AG04450 (cell line): ENCODE results near the gene SLX9. TPM values are rescaled to one million over a fixed set of nuclear protein-coding genes. Genes with fewer than 3 reads are reported as not detected.

Experiments used
- CTCF ChIA-PET: fragments of 300-600, 350-600 bp; formaldehyde crosslinking; extraction: SDS; loops from one replicate; lab custom pipeline; 2022; ENCODE audit warnings: antibody characterized with exemption, inconsistent platforms; lab: Charles Lee
- POLR2A ChIA-PET: fragments of 350-600 bp; formaldehyde crosslinking; extraction: SDS; loops from one replicate; lab custom pipeline; 2021; ENCODE audit warnings: antibody characterized with exemption, inconsistent platforms; lab: Yijun Ruan, JAX
- DNase-seq: peaks from one replicate; pipeline ENCODE4 v3.0.0-alpha.2; 2011; ENCODE audit warnings: low read depth, low spot score
- H3K27ac ChIP-seq: one replicate; pipeline ENCODE4 v1.5.1; 2012; ENCODE audit warnings: low read depth, low read length, control low read depth
- H3K27me3 ChIP-seq: one replicate; pipeline ENCODE4 v1.6.0; 2012; ENCODE audit warnings: low read length; ENCODE audit not compliant: control insufficient read depth, insufficient read depth
- H3K4me3 ChIP-seq: 2 replicates; pipeline ENCODE4 v1.5.1; 2011; ENCODE audit warnings: mild to moderate bottlenecking, low read depth, low read length, control low read depth
- H3K9me3 ChIP-seq: 2 replicates; pipeline ENCODE4 v1.5.1; 2012; ENCODE audit warnings: low read length; ENCODE audit not compliant: control insufficient read depth, insufficient read depth
- polyA plus RNA-seq: library from polyadenylated mRNA; depleted of rRNA; stranded (reverse); fragments of >200 nt; gene quantifications from 2 replicates; pipeline ENCODE4 v1.2.3, GENCODE V29; 2011
- TF ChIP-seq, protein P1 (sequence below): IDR thresholded peaks from 2 replicates; pipeline ENCODE4 v1.5.1; 2011; ENCODE audit warnings: low read depth, low read length, control low read depth, inconsistent platforms

SLX9 gene
- polyA plus RNA-seq, 1 experiment = 11.4 TPM

DNA sequence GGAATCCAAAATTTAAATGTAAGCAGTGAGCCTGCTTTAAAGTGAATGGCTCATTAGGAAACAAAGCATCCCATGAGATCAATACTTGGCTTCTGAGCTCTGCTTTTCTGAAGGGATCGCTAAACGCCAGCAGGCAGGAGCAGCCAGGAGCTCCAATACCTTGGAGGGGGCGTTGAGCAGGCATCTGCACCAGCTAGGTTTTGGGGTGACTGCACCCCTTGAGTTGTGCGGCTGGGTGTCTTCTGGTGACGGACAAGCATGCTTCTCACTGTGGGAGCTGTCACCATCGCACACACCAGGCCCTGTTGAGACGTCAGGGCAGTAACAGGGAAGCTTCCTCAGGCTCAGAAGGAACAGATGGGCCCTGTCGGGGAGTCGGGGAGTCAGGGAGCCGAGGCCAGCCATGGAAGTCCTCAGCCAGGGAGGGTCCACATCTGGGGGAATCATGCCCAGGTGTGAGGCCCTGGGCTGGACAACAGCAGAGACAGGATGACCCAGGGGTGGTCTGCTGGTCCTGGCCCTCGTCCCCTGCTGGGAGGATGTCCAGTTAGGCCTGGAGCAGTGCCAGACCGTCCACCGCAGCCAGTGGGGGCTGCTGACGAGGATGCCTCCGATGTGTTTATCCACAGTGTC is 76.7 kb downstream of the SLX9 start:
- no peak overlapping the region for H3K27ac ChIP-seq
- TF ChIP-seq, protein P1, sequence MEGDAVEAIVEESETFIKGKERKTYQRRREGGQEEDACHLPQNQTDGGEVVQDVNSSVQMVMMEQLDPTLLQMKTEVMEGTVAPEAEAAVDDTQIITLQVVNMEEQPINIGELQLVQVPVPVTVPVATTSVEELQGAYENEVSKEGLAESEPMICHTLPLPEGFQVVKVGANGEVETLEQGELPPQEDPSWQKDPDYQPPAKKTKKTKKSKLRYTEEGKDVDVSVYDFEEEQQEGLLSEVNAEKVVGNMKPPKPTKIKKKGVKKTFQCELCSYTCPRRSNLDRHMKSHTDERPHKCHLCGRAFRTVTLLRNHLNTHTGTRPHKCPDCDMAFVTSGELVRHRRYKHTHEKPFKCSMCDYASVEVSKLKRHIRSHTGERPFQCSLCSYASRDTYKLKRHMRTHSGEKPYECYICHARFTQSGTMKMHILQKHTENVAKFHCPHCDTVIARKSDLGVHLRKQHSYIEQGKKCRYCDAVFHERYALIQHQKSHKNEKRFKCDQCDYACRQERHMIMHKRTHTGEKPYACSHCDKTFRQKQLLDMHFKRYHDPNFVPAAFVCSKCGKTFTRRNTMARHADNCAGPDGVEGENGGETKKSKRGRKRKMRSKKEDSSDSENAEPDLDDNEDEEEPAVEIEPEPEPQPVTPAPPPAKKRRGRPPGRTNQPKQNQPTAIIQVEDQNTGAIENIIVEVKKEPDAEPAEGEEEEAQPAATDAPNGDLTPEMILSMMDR = no peak
- H3K4me3 ChIP-seq = no peak overlapping the region
- peaks cover 3% of the 10 kb centered on the region; the same call in 1 of the 2 replicates for H3K9me3 ChIP-seq
- POLR2A ChIA-PET = no interaction called here
- CTCF ChIA-PET = no interaction called here
- H3K27me3 ChIP-seq = no peaks in the 10 kb centered on the region
- no peak for DNase-seq

DNA sequence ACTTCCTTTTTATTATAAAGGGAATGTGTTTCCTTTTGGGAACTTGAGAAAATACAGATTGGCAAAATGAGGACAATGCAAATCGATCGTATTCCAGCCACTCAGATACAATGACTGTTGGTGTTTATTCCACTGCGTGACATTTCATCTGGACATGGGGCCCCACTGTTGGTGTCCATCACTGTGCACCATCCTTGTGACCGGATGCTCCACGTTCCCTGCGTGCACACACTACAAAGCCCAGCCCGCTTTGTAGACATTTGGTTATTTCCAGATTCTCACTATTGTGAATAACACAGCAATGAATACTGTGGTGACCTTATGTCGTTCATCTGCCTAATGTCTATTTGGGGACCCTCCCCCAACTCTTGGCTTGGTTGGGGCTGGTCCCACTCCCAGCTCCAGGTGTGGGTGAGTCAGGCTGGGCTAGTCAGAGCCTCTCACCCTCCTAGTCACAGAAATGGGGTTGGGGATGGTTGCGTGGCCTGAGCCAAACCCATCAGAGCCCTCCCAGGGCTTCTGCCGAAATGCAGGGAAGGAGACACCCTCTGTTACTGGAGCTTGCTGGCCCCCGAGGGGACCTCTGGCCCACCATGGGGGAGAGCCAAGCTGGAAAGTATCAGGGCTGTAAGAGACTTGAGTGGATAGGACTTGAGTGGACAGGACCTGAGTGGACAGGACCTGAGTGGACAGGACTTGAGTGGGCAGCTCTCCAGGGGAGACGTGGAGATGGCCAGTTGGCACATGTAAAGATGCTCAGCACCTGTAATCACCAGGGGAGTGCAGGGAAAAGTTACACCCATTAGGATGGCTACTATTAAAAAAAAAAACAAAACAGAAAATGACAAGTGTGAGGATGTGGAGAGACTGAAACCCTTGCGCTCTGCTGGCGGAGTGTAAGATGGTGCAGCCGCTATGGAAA is 77.5 kb downstream of the SLX9 start:
- peaks cover 10% of the 10 kb centered on the region for H3K9me3 ChIP-seq
- no peak overlapping the region for H3K27ac ChIP-seq
- no peaks in the 10 kb centered on the region for H3K27me3 ChIP-seq
- H3K4me3 ChIP-seq = no peak overlapping the region
- ChIA-PET CTCF (no interaction called here), POLR2A (no interaction called here)
- no peak for DNase-seq
- TF ChIP-seq, protein P1 = no peak

DNA sequence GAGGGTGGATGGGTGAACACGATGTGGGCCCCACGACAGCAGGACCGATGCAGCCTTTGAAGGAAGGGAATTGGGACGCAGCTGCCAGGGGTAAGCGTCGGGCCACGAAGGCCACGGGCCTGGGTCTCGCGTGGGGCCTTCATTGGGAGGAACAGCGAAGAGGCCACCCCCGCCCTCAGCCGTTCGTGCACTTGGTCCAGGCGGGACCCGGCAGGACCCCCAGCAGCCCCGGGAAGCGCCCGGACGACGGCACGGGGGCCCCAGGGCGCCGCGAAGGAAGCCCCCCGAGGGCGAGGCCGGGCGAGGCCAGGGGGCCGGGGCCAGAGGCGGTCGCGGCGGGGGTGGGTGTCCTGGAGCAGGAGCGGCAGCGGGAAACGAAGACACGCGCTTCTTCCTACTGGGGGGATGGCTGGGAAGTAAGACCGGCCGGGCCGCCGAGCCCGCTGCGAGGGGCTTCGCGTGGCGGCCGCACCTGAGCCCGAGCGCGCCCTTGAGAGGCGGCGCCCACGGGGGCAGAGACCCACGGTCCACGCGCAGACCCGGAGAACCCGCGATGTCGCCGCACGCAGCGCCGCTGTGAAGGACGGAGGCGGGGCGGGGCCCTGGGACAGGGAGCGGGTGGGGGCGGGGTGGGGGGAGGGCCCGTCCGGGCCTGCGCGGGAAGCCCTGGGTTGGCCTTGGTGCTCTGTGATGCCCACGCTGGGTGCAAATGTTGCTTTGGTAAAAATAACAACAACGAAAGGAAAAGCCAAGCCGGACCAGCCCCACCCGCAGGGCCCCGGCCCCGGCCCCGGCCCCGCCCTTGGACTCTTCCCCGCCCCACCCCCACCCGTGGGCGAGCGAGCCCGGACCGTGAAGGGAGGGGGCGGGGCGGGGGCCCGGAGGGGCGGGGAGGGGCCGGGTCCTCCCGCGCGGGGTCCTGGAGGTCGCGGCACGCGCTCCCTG is 78.6 kb downstream of the SLX9 start:
- ChIA-PET POLR2A (no interaction called here), CTCF (no interaction called here)
- TF ChIP-seq, protein P1 = no peak
- no peak for DNase-seq
- H3K27me3 ChIP-seq = no peaks in the 10 kb centered on the region
- H3K9me3 ChIP-seq = peaks cover 20% of the 10 kb centered on the region
- no peak overlapping the region for H3K27ac ChIP-seq
- H3K4me3 ChIP-seq = peak overlapping the region; percentile 41

DNA sequence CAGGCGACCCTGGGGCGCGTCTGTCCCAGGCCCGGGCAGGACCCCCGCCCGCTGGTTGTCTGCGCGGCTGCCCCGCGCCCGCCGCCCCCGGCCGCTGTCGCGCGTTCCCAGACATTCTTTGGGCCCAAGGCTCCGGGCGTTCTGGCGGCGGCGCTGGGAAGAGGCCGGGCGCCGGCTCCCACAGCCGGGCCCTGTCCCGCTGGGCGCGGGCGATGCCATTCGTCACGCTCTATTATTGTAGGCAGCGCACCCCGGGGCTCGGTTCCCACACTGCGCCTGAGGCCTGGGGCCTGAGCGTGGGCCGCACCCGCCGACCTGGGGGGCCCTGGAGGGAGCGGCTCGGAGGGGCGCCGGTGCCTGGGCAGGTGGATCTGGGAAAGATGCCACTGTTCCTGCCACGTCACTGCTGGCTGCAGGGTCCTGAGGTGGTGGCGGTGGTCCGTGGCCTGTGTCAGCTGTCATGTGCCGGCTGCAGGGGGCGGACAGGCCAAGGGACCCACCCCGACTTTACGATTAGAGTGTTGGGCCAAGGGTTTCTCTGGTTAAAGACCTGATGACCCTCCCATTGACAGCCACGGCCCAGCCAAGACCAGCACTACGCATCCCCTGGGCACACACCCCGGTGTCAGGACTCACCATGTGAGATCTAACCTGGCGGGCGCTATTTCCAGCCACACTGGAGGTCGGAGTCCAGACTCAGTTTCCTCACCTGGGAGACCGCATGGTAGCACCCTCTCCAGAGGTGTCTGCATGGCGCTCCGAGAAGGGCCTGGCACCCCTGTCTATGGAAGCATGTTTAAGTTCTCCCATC is 79.5 kb downstream of the SLX9 start:
- ChIA-PET CTCF (no interaction called here), POLR2A (no interaction called here)
- TF ChIP-seq, protein P1 = no peak
- Histone ChIP-seq H3K9me3 (peaks cover 26% of the 10 kb centered on the region), H3K27me3 (no peaks in the 10 kb centered on the region), H3K27ac (no peak overlapping the region), H3K4me3 (no peak overlapping the region)
- DNase-seq = no peak
